ENCODE results near the gene CCDC174.
"Not testable (repeated sequence)": the region's sequence is repeated elsewhere in the genome, so short reads cannot be mapped to it uniquely, and the experiment has no call there.

CCDC174 gene

GRCh38 chr3:14651440-14652251 is at the start of gene CCDC174:
TSS of gene CCDC174 (plus strand) at chr3:14651762. CDS start at chr3:14651837, 75 bp downstream.
- peak; percentile 79 for DNase-seq

- DNase-seq: no peak
These were observed 49.4 kb upstream of the CCDC174 start for GRCh38 chr3:14602006-14602803.

GRCh38 chr3:14602804-14603644 is 48.5 kb upstream of the CCDC174 start:
- no peak for DNase-seq

- no peak for DNase-seq
These were observed 46.5 kb upstream of the CCDC174 start for GRCh38 chr3:14605067-14605466.

- no peak for DNase-seq
These were observed 45.8 kb upstream of the CCDC174 start for GRCh38 chr3:14605744-14606143.

GRCh38 chr3:14606669-14607339 is 44.8 kb upstream of the CCDC174 start:
- no peak for DNase-seq

- no peak for DNase-seq
These were observed 43.3 kb upstream of the CCDC174 start for GRCh38 chr3:14608298-14608697.

- not testable (repeated sequence) for DNase-seq
These were observed 42.5 kb upstream of the CCDC174 start for GRCh38 chr3:14609058-14609457.

- no peak for DNase-seq
These were observed 42.1 kb upstream of the CCDC174 start for GRCh38 chr3:14609506-14609905.

- no peak for DNase-seq
These were observed 41.6 kb upstream of the CCDC174 start for GRCh38 chr3:14609941-14610340.

GRCh38 chr3:14614189-14614588 is 37.4 kb upstream of the CCDC174 start:
- DNase-seq: no peak

- DNase-seq: no peak
These were observed 36.7 kb upstream of the CCDC174 start for GRCh38 chr3:14614862-14615261.

GRCh38 chr3:14616606-14617507 is 34.7 kb upstream of the CCDC174 start:
- no peak for DNase-seq

- DNase-seq: no peak
These were observed 34.0 kb upstream of the CCDC174 start for GRCh38 chr3:14617508-14618023.

- DNase-seq: no peak
These were observed 32.0 kb upstream of the CCDC174 start for GRCh38 chr3:14619605-14620004.

- no peak for DNase-seq
These were observed 31.1 kb upstream of the CCDC174 start for GRCh38 chr3:14620512-14620911.

GRCh38 chr3:14621093-14621492 is 30.5 kb upstream of the CCDC174 start:
- DNase-seq: no peak

GRCh38 chr3:14622368-14622767 is 29.2 kb upstream of the CCDC174 start:
- DNase-seq: no peak

- DNase-seq: no peak
These were observed 28.0 kb upstream of the CCDC174 start for GRCh38 chr3:14623569-14624051.

GRCh38 chr3:14624498-14624897 is 27.1 kb upstream of the CCDC174 start:
- no peak for DNase-seq

- DNase-seq: no peak
These were observed 26.1 kb upstream of the CCDC174 start for GRCh38 chr3:14625443-14625842.

Data from NCI-H187 treated with DMSO at 0.1 percent for 48 hours (cell line).